HG03025 (cell line): ENCODE measurements around the gene EDEM1.
"Not testable (repeated sequence)": the region's sequence is repeated elsewhere in the genome, so short reads cannot be mapped to it uniquely, and the experiment has no call there.

Source experiments
- ATAC-seq: cut with Tn5 transposase; IDR thresholded peaks from one replicate; pipeline ENCODE4 v1.9.1; 2021; ENCODE audit warnings: mild to moderate bottlenecking, moderate library complexity; ENCODE audit not compliant: unreplicated experiment, low FRiP score

Gene EDEM1

GRCh38 chr3:5170975-5171374 lies 16.5 kb upstream of the EDEM1 start:
- ATAC-seq, result no peak

- no peak for ATAC-seq
Measured at GRCh38 chr3:5172018-5172417, 15.5 kb upstream of the EDEM1 start.

- ATAC-seq, result not testable (repeated sequence)
Measured at GRCh38 chr3:5179036-5179435, 8.5 kb upstream of the EDEM1 start.

- peak; percentile 64 for ATAC-seq
Measured at GRCh38 chr3:5181469-5182141, 5.9 kb upstream of the EDEM1 start.

GRCh38 chr3:5183714-5184113 lies 3.8 kb upstream of the EDEM1 start:
- not testable (repeated sequence) for ATAC-seq

- ATAC-seq, result no peak
Measured at GRCh38 chr3:5184499-5184898, 3.0 kb upstream of the EDEM1 start.

GRCh38 chr3:5185093-5185673 lies 2.3 kb upstream of the EDEM1 start:
- no peak for ATAC-seq

- ATAC-seq, result no peak
Measured at GRCh38 chr3:5186089-5186857, 1.2 kb upstream of the EDEM1 start.

- ATAC-seq, result no peak
Measured at GRCh38 chr3:5186858-5187155, 700 bp upstream of the EDEM1 start.

GRCh38 chr3:5187920-5188418 lies 462 bp downstream of the EDEM1 start:
- ATAC-seq, result peak; percentile 12

GRCh38 chr3:5188419-5189221 lies 1.1 kb downstream of the EDEM1 start:
- ATAC-seq, result peak; percentile 7

GRCh38 chr3:5190147-5190791 lies 2.8 kb downstream of the EDEM1 start:
- no peak for ATAC-seq

- no peak for ATAC-seq
Measured at GRCh38 chr3:5191555-5192304, 4.2 kb downstream of the EDEM1 start.

GRCh38 chr3:5192571-5193365 lies 5.3 kb downstream of the EDEM1 start:
- ATAC-seq, result no peak

GRCh38 chr3:5194341-5194740 lies 6.8 kb downstream of the EDEM1 start:
- no peak for ATAC-seq

- ATAC-seq, result peak; percentile 25
Measured at GRCh38 chr3:5194801-5195509, 7.4 kb downstream of the EDEM1 start.

- no peak for ATAC-seq
Measured at GRCh38 chr3:5195605-5196004, 8.1 kb downstream of the EDEM1 start.

- ATAC-seq, result no peak
Measured at GRCh38 chr3:5197022-5197421, 9.5 kb downstream of the EDEM1 start.
